ENCODE measurements around the gene TSSK1B.
"Not testable (repeated sequence)": the region's sequence is repeated elsewhere in the genome, so short reads cannot be mapped to it uniquely, and the experiment has no call there.

TSSK1B gene

DNA sequence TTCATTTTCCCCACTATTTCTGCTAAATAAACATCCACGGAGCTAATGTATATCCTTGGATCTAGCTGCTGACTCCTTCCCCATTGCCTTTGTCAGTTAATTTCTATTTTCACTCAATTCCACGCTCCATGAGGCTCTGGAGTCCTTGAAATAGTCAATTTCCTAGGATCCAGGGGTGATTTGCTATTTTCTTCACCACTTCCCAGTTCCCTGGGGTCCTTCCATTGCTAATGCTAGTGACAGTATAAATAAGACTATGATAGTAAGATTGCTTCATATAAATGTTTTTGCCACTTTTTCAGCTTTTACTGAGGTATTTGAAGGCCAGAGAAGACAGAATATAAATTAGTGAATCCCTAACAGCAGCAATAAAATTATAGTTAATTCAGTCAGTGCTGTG lies 13.1 kb downstream of the TSSK1B start:
- ChIA-PET CTCF (no interaction called here), POLR2A (ENCODE audit: low non-redundant PET) (no interaction called here)
- H3K27ac ChIP-seq = no peak overlapping the region
- TF ChIP-seq CTCF (conservative IDR thresholded peaks at IDR 0.05; ENCODE audit: low read depth) = no peak
- no peak for DNase-seq (ENCODE audit: low spot score)

- no peak overlapping the region for H3K27ac ChIP-seq
- CTCF ChIA-PET = no interaction called here
- no peak for DNase-seq (ENCODE audit: low spot score)
- TF ChIP-seq CTCF (conservative IDR thresholded peaks at IDR 0.05; ENCODE audit: low read depth) = no peak
- POLR2A ChIA-PET (ENCODE audit: low non-redundant PET) = no interaction called here
Measured at GRCh38 chr5:113405530-113405929, 29.3 kb downstream of the TSSK1B start.

DNA sequence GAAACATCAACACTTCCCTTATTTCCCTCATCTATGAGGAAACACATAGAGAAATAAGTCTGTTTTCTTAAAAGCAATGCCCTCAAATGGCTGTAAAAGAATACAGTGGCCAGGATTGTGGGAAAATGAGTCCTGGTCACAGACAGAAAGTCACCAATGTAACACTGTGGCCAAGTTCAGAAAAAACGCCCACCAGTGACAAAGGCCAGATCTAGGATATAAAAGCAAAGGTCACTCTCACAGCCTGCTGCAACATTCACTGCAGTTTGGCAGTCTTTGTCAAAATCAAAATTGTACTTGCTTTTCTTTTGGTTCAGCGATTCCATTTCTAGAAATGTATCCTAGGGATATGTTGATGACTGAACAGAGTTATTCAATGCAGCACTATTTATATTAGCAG lies 30.5 kb downstream of the TSSK1B start:
- DNase-seq (ENCODE audit: low spot score) = no peak
- POLR2A ChIA-PET (ENCODE audit: low non-redundant PET) = no interaction called here
- CTCF ChIA-PET = interaction anchor here (0.6 to 1.2 kb wide), 2 partner anchors 8 to 86 kb away, joined by 3 read pairs; no protein-coding TSS in a partner anchor
- H3K27ac ChIP-seq = no peak overlapping the region
- TF ChIP-seq CTCF (conservative IDR thresholded peaks at IDR 0.05; ENCODE audit: low read depth) = no peak

GRCh38 chr5:113397986-113398385 lies 36.8 kb downstream of the TSSK1B start:
- H3K27ac ChIP-seq; CTCF ChIA-PET; POLR2A ChIA-PET (ENCODE audit: low non-redundant PET); DNase-seq (ENCODE audit: low spot score): not testable (repeated sequence)

GRCh38 chr5:113397046-113397445 lies 37.7 kb downstream of the TSSK1B start:
- POLR2A ChIA-PET (ENCODE audit: low non-redundant PET) = no interaction called here
- no peak overlapping the region for H3K27ac ChIP-seq
- TF ChIP-seq CTCF (conservative IDR thresholded peaks at IDR 0.05; ENCODE audit: low read depth) = no peak
- no peak for DNase-seq (ENCODE audit: low spot score)
- CTCF ChIA-PET = interaction anchor here (0.6 to 1.3 kb wide), 2 partner anchors 8 to 19 kb away, joined by 3 read pairs; no protein-coding TSS in a partner anchor

GRCh38 chr5:113394658-113395057 lies 40.1 kb downstream of the TSSK1B start:
- no peak for DNase-seq (ENCODE audit: low spot score)
- POLR2A ChIA-PET (ENCODE audit: low non-redundant PET) = no interaction called here
- CTCF ChIA-PET = no interaction called here
- TF ChIP-seq CTCF (conservative IDR thresholded peaks at IDR 0.05; ENCODE audit: low read depth) = no peak
- no peak overlapping the region for H3K27ac ChIP-seq

GRCh38 chr5:113390224-113390623 lies 44.6 kb downstream of the TSSK1B start:
- no peak for DNase-seq (ENCODE audit: low spot score)
- TF ChIP-seq CTCF (conservative IDR thresholded peaks at IDR 0.05; ENCODE audit: low read depth) = no peak
- no peak overlapping the region for H3K27ac ChIP-seq
- POLR2A ChIA-PET (ENCODE audit: low non-redundant PET) = no interaction called here
- CTCF ChIA-PET = no interaction called here
